IPS-15b (cell line): ENCODE measurements around the gene PHF12.

Source experiments
- H3K27me3 ChIP-seq: one replicate; pipeline ENCODE4 v1.6.1; 2013; ENCODE audit warnings: low read length; ENCODE audit not compliant: control insufficient read depth, insufficient read depth
- H3K36me3 ChIP-seq: one replicate; pipeline ENCODE4 v1.6.1; 2013; ENCODE audit warnings: low read length; ENCODE audit not compliant: control insufficient read depth, insufficient read depth
- H3K4me1 ChIP-seq: one replicate; pipeline ENCODE4 v1.6.1; 2013; ENCODE audit warnings: mild to moderate bottlenecking, low read length; ENCODE audit not compliant: control insufficient read depth, insufficient read depth
- H3K4me3 ChIP-seq: one replicate; pipeline ENCODE4 v1.5.1; 2013; ENCODE audit warnings: low read depth, low read length
- H3K9ac ChIP-seq: one replicate; pipeline ENCODE4 v1.6.1; 2013; ENCODE audit warnings: low read depth, mild to moderate bottlenecking, low read length
- H3K9me3 ChIP-seq: one replicate; pipeline ENCODE4 v1.6.1; 2013; ENCODE audit warnings: mild to moderate bottlenecking, low read length; ENCODE audit not compliant: control insufficient read depth, insufficient read depth

The PHF12 gene

DNA sequence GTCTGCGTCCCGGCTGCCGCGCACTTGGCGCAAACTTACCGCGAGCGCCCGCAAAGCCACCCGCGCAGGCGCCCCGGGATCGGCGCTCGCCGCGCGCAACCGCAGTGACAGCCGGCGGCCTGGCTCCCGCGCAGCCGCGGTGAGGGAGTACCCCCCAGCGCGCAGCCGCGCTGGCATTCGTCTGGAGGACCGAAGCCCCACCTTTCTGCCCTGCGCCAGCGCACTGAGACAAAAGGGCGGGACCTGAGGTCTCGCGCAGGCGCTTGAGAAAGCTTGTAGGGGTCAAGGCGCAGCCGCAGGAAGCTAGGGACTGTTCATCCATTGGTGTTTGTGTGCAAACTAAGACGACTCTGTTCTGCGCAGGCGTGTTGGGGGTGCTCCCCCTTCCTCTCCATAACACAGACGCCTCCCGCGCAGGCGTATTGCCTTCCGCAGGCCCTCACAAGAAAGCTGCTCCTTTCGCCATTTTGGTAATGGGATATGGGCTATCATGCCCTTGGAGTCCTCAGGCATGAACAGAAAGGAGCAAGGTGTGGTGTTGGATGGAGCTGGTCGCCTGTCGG lies at the start of gene PHF12:
TSS of gene PHF12 (minus strand) at position 91 of the 563 bp plus-strand sequence. CDS start 558 bp downstream, outside the sequence.
- Histone ChIP-seq H3K36me3 (no peaks in the 10 kb centered on the region), H3K9ac (peak within 1 kb of the TSS; percentile 92), H3K9me3 (no peaks in the 10 kb centered on the region), H3K4me3 (peak within 1 kb of the TSS; percentile 97), H3K4me1 (peaks cover 20% of the 10 kb centered on the region), H3K27me3 (no peaks in the 10 kb centered on the region)

DNA sequence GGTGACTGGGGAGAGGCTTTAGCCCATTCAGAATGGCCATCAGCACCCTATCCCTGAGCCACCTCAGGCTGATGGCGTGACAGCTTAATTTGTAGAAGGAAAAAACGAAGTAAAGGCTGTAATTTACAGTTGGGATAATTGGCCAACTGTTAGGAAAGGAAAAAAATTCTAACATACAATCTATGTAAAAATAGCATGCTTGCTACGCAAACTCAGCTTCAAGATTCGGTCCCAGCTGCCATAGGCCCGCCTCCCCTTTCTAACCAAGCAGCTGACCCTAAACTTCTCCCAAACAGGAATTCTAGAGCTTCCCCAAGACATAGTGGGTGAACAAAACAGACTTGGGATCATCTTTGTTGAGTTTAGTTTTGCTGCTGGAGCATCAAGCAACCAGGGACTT lies 49.7 kb upstream of the PHF12 start:
- no peaks in the 10 kb centered on the region for H3K9me3 ChIP-seq
- H3K4me1 ChIP-seq: peaks cover 18% of the 10 kb centered on the region
- H3K9ac ChIP-seq: no peak overlapping the region
- H3K4me3 ChIP-seq: no peak overlapping the region
- H3K27me3 ChIP-seq: peaks cover 33% of the 10 kb centered on the region
- H3K36me3 ChIP-seq: no peaks in the 10 kb centered on the region

DNA sequence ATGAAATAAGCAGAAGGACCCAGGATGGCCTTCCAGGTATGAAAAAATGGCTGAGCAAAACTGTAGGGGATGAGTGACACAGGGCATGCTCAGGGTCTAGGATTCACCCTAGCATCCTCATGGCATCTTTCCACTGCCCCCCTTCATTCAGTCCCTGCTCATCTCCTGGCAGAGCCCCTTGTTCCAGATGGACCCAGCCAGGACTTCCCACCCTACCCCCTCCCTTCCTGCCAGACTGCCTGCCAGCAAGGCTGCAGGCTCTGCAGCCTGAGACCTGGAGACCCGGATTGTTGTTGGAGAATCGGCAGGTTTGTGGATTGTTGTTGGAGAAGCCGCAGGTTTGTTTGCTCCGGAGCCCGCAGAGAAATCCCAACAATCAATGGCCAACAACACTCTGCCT lies 47.9 kb upstream of the PHF12 start:
- H3K4me3 ChIP-seq: no peak overlapping the region
- H3K9me3 ChIP-seq: no peaks in the 10 kb centered on the region
- H3K36me3 ChIP-seq: no peaks in the 10 kb centered on the region
- peaks cover 18% of the 10 kb centered on the region for H3K4me1 ChIP-seq
- H3K27me3 ChIP-seq: peaks cover 21% of the 10 kb centered on the region
- H3K9ac ChIP-seq: no peak overlapping the region

DNA sequence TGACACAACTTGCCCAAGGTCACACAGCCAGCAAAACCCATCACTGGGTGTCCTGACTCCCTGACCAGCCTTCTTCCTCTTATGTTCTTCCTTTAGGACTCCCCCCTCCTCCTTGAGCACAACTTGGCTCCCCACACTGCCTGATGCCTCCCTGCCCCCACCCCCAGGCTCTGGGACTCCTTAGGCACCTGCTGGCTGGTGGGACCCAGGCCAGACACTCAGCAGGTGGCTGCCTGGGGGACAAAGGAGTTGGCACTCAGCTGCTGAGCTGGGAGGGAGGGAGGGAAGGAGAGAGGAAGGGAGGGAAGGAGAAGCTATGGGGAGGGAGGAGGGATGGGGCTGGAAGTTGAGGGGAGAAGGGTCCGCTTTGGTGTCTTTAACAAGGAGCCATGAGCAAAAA lies 46.5 kb upstream of the PHF12 start:
- peaks cover 14% of the 10 kb centered on the region for H3K4me1 ChIP-seq

DNA sequence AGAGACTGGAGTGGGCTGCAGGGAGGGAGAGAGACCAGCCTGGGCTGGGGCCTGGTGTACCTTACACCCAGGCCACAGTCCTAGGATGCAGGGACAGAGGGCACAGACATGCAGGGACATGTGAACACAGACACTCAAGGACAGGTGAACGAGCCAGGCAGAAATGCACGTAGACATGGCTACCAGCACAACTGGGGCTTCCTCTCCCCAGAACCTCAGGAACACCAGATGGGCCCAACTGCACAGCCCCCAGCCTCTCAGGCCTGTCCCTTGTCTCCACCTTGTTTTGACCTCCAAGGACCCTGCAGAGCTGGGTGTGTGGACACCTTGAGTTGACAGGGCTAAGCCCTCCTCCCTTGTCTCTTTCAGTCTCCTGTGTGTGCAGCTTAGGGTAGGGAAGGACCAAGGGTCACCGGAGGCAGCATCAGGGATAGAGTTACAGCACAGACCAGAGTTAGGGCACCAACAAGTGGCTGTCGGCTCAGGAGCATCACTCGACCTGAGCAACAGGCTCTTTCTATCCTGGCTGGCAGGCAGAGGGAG lies 45.3 kb upstream of the PHF12 start:
- Histone ChIP-seq H3K4me3 (no peak overlapping the region), H3K9ac (no peak overlapping the region), H3K36me3 (no peaks in the 10 kb centered on the region), H3K9me3 (no peaks in the 10 kb centered on the region), H3K27me3 (peaks cover 14% of the 10 kb centered on the region), H3K4me1 (peaks cover 10% of the 10 kb centered on the region)

More for the DNA sequence above, 46.5 kb upstream of the PHF12 start:
- H3K27me3 ChIP-seq: peaks cover 14% of the 10 kb centered on the region
- H3K36me3 ChIP-seq: no peaks in the 10 kb centered on the region
- no peak overlapping the region for H3K4me3 ChIP-seq
- H3K9me3 ChIP-seq: no peaks in the 10 kb centered on the region
- no peak overlapping the region for H3K9ac ChIP-seq

DNA sequence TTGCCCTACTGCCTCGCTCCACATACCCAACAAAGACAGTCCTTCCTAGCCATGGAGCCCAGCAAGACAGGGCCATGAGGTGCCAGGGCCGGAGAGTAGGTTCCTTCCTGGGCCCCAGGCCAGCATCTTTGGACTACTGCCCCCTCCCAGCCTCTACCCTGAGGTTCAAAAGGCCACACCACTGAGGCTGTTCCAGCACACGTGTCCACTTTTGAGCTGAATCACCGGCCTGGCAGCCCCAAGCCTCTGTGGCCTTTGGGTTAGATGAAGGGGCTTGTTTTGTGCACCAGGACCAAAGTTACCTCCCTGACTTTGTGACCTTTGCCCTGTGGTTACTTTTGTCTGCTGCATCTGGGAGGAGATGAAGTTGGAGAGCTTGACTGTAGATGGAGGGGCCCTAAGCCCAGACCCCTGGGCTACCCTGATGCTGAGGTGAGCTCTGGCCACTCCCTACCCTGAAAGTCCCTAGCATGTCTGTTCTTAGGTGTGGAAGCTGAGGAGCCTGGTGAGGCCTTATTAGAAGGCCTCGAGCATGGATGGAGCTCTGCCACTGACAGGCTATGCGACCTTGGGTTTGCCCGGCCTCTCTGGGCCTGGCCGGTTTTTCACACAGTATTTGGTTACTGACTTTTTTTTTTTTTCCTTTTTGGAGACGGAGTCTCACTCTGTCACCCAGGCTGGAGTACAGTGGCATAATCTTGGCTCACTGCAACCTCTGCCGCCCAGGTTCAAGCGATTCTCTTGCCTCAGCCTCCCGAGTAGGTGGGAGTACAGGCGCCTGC lies 42.5 kb upstream of the PHF12 start:
- peaks cover 10% of the 10 kb centered on the region for H3K4me1 ChIP-seq
- no peak overlapping the region for H3K4me3 ChIP-seq
- H3K36me3 ChIP-seq: no peaks in the 10 kb centered on the region
- H3K27me3 ChIP-seq: peaks cover 7% of the 10 kb centered on the region
- no peak overlapping the region for H3K9ac ChIP-seq
- no peaks in the 10 kb centered on the region for H3K9me3 ChIP-seq

DNA sequence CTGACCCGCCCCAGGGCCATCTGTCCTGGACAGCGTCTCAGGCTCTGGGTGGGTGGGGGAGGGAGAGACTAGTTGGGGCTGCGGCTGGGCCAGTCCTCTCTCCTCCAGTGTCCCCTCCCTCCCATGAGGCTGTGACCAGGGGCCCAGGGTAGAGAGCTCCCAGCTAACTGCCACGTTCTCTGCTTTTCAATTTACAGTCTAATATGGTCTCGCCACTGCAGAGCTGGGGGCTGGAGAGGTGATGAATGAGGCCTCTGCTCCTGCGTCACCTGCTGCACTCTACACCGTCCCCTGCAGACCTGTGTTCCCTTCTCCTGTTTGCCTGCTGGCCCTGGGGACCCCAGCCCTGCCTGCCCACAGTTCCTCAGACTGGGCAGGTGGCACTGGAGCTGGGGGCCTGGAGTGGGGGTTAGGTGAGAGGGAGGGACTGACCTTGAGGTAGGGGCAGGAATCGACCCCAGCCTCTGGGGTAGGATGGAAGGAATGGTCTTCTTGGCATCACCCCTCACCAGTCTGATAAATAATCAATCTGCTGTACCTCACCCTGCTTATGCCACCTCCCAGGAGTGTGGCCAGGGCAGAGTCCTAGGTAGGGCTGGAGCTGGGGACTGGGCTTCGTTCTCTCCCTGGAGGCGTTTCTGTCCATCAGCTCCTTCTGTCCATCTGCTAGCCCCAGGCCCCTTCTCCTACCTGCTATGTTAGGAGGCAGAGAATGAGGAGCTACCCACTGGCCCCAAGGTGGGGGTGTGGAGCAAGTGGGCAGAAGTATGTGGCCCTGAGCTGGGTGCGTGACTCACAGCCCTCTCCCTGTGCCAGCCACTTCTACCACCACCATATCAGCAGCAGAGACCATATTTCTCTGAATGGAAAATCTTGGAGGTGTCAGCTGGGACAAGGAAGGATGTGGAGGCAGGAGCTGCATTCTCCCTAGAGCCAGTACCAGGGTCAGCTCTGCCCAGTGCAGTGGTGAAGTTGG lies 41.6 kb upstream of the PHF12 start:
- Histone ChIP-seq H3K9ac (no peak overlapping the region), H3K4me3 (no peak overlapping the region), H3K4me1 (peaks cover 10% of the 10 kb centered on the region), H3K9me3 (no peaks in the 10 kb centered on the region), H3K27me3 (peaks cover 7% of the 10 kb centered on the region), H3K36me3 (no peaks in the 10 kb centered on the region)

DNA sequence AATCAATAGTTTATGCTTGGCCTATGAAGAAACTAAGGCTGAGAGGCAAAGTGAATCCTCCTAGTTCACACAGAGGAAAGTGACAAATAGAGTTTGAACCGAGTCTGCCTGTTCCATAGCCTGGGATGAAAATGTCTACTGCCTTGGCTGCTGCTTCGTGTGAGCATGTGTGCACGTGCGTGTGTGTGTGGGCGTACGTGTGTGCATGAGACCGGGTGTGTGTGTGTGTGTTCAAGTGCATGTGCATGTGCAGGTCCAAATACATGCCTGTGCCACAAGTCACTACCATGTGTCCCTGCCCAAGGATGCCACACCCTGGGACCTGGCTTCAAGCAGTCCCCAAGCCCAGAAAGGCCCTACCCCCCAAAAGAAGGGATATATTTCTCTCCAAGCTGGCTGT lies 40.9 kb upstream of the PHF12 start:
- peaks cover 7% of the 10 kb centered on the region for H3K4me1 ChIP-seq
- no peaks in the 10 kb centered on the region for H3K36me3 ChIP-seq
- no peak overlapping the region for H3K4me3 ChIP-seq
- no peaks in the 10 kb centered on the region for H3K9me3 ChIP-seq
- H3K9ac ChIP-seq: peak overlapping the region; percentile 1
- H3K27me3 ChIP-seq: peaks cover 3% of the 10 kb centered on the region

DNA sequence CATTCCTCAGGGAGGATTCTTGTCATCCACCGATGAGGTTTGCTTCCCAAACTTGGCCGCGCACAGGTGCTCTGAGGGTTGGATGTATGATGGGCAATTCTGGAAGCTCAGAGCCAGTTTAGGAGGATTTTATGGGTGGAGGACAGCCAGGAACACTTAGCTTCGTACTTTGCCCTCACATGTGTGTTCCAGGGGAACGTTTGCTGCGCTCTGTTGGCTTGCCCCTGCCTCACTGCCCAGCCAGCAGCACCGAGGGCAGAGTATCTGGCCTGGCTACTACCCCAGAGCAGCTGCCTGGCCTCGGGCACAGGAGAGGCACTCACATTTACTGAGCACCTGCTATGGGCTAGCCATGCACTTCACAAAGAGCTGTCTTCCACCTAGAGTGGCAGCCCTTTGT lies 40.5 kb upstream of the PHF12 start:
- Histone ChIP-seq H3K27me3 (peaks cover 3% of the 10 kb centered on the region), H3K9me3 (no peaks in the 10 kb centered on the region), H3K4me3 (no peak overlapping the region), H3K9ac (no peak overlapping the region), H3K4me1 (peaks cover 5% of the 10 kb centered on the region), H3K36me3 (no peaks in the 10 kb centered on the region)

DNA sequence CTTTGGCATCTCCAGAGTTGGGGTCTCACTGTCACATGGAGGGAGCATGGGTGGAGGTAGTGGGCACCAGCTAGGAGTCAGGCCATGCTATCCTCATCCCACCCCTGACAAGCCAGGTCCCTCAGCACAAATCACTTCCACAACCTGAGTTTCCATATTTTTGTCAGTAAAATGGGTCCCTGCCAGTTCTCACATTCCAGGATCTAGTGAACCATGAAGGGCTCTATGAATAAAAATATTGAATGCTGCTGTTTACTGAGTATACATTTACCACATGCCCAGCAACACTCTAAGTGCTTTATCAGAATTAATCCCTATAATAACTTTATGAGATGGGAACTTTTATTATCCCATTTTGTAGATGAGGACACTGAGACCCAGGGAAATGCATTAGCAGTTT lies 37.7 kb upstream of the PHF12 start:
- Histone ChIP-seq H3K9me3 (no peaks in the 10 kb centered on the region), H3K36me3 (no peaks in the 10 kb centered on the region), H3K27me3 (peaks cover 7% of the 10 kb centered on the region), H3K4me3 (no peak overlapping the region), H3K4me1 (peaks cover 5% of the 10 kb centered on the region), H3K9ac (no peak overlapping the region)

DNA sequence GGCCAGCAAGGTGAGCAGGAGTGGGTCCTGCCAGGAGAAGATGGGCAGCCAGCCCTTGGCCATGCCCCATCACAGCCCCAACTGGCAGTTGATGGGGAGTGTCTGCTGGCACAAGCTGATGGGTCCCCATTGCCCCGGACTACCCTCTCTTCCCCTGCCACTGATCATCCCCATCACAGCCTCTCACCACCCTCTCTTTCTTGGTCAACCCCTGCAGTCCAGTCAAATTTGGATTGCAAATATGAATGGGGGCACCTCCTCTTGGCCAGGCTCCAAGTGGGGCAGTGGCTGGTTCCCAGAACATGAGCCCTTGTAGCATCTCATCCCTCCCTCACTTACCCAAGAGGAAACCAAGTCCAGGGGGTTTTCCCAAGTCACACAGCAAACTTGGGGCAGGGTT lies 37.2 kb upstream of the PHF12 start:
- Histone ChIP-seq H3K36me3 (no peaks in the 10 kb centered on the region), H3K27me3 (peaks cover 7% of the 10 kb centered on the region), H3K4me1 (peaks cover 5% of the 10 kb centered on the region), H3K9me3 (no peaks in the 10 kb centered on the region), H3K4me3 (no peak overlapping the region), H3K9ac (no peak overlapping the region)
